Measurements from ENCODE around the gene EPHB2.
"Not testable (repeated sequence)": the region's sequence is repeated elsewhere in the genome, so short reads cannot be mapped to it uniquely, and the experiment has no call there.

The EPHB2 gene

GRCh38 chr1:22819361-22819760 lies 108.7 kb downstream of the EPHB2 start:
- DNase-seq (ENCODE audit: low read depth) = no peak

GRCh38 chr1:22821027-22821426 lies 110.4 kb downstream of the EPHB2 start:
- DNase-seq (ENCODE audit: low read depth) = no peak

GRCh38 chr1:22822371-22822770 lies 111.7 kb downstream of the EPHB2 start:
- no peak for DNase-seq (ENCODE audit: low read depth)

GRCh38 chr1:22824466-22824865 lies 113.8 kb downstream of the EPHB2 start:
- DNase-seq (ENCODE audit: low read depth) = no peak

- DNase-seq (ENCODE audit: low read depth) = no peak
Observed at GRCh38 chr1:22824975-22825374, 114.3 kb downstream of the EPHB2 start.

- DNase-seq (ENCODE audit: low read depth) = no peak
Observed at GRCh38 chr1:22825486-22826189, 115.0 kb downstream of the EPHB2 start.

GRCh38 chr1:22826604-22827580 lies 116.3 kb downstream of the EPHB2 start:
- no peak for DNase-seq (ENCODE audit: low read depth)

GRCh38 chr1:22827666-22828483 lies 117.2 kb downstream of the EPHB2 start:
- DNase-seq (ENCODE audit: low read depth) = no peak

- no peak for DNase-seq (ENCODE audit: low read depth)
Observed at GRCh38 chr1:22828484-22829308, 118.1 kb downstream of the EPHB2 start.

GRCh38 chr1:22829309-22829989 lies 118.8 kb downstream of the EPHB2 start:
- no peak for DNase-seq (ENCODE audit: low read depth)

GRCh38 chr1:22830041-22830566 lies 119.5 kb downstream of the EPHB2 start:
- no peak for DNase-seq (ENCODE audit: low read depth)

- DNase-seq (ENCODE audit: low read depth) = no peak
Observed at GRCh38 chr1:22830757-22831340, 120.2 kb downstream of the EPHB2 start.

GRCh38 chr1:22831729-22832413 lies 121.2 kb downstream of the EPHB2 start:
- DNase-seq (ENCODE audit: low read depth) = no peak

GRCh38 chr1:22832414-22832786 lies 121.8 kb downstream of the EPHB2 start:
- DNase-seq (ENCODE audit: low read depth) = no peak

- no peak for DNase-seq (ENCODE audit: low read depth)
Observed at GRCh38 chr1:22833699-22834098, 123.1 kb downstream of the EPHB2 start.

GRCh38 chr1:22834420-22834819 lies 123.8 kb downstream of the EPHB2 start:
- not testable (repeated sequence) for DNase-seq (ENCODE audit: low read depth)

GRCh38 chr1:22835636-22836319 lies 125.1 kb downstream of the EPHB2 start:
- DNase-seq (ENCODE audit: low read depth) = no peak

GRCh38 chr1:22836850-22837249 lies 126.2 kb downstream of the EPHB2 start:
- DNase-seq (ENCODE audit: low read depth) = no peak

- no peak for DNase-seq (ENCODE audit: low read depth)
Observed at GRCh38 chr1:22837332-22837731, 126.7 kb downstream of the EPHB2 start.
